ENCODE measurements around the gene EMX1. TPM values are rescaled to one million over a fixed set of nuclear protein-coding genes. Genes with fewer than 3 reads are reported as not detected.

Gene EMX1
- polyA plus RNA-seq, 1 experiment: not detected

DNA sequence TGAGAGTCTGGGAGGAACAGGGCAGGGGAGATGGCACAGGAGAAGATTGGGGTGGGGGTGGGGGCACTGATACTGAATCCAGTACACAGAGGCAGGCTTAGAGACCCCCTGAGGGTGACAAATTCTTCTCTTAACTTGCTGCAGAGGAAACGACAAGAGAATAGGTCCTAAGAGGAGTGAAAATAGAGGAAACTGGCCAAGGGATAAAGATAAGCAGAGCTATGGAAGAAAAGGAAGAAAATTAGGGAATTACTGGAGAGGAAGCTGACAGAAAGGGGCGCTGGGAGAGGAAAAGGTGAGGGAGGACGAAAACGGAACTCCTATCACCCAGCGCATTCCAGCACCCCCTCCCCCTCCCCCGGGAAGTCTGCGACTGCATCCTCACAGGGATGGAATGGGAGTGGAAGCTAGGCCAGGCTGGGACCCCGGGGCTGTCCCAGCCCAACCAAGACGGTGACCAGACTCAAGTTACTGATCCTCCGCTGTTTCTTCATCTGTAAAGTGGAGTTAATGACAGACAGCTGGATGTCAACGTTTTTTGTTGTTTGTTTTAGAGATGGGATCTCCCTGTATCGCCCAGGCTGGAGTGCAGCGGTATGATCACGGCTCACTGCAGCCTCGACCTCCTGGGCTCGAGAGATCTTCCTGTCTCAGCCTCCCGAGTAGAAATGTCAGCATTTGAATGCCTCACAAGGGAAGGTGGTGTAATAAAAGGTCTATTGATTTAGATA is 2.6 kb upstream of the EMX1 start:
- ChIA-PET POLR2A (interaction anchor here (0.9 kb wide), 1 partner anchor 59 kb away, joined by 3 read pairs; no protein-coding TSS in a partner anchor), CTCF (interaction anchor here (1.4 to 2.7 kb wide), 2 partner anchors 21 to 59 kb away, joined by 3 to 9 read pairs; no protein-coding TSS in a partner anchor)

DNA sequence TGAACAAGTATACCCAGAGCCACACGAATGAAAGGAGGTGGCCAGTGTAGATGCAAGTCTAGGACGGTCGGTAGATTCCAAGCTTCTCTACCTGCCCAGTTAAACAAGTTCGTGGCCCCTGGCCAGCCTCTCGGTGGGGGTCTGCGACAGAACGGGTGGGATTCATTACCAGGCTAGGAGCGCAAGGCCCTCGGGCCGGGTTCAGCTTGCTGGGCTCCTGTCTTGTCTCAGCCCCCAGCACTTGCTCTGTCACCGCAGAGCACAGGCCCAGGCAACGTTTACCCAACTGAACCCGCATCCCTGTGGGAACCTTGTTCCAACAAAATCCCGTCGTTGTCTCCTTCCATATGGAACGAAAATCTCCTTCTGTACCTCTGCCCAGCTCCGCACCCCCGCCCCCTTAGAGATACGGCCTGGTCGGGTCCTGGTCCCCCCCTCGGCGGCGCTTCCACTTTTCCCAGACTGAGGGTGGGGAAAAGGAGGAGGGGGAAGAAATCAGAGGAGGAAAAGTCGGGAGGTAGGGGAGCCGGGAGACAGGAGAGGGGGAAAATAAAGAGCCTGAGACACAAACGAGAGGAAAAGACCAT is 1.9 kb upstream of the EMX1 start:
- Histone ChIP-seq H3K9me3 (ENCODE audit: control insufficient read depth, insufficient read depth, low read length) (peaks cover 9% of the 10 kb centered on the region; the same call in 1 of the 2 replicates), H3K27me3 (ENCODE audit: control insufficient read depth, insufficient read depth, low read length) (peaks cover 89% of the 10 kb centered on the region), H3K4me3 (ENCODE audit: low read depth, low read length) (no peak overlapping the region), H3K27ac (ENCODE audit: low read depth, low read length) (no peak overlapping the region)
- TF ChIP-seq, protein P1, sequence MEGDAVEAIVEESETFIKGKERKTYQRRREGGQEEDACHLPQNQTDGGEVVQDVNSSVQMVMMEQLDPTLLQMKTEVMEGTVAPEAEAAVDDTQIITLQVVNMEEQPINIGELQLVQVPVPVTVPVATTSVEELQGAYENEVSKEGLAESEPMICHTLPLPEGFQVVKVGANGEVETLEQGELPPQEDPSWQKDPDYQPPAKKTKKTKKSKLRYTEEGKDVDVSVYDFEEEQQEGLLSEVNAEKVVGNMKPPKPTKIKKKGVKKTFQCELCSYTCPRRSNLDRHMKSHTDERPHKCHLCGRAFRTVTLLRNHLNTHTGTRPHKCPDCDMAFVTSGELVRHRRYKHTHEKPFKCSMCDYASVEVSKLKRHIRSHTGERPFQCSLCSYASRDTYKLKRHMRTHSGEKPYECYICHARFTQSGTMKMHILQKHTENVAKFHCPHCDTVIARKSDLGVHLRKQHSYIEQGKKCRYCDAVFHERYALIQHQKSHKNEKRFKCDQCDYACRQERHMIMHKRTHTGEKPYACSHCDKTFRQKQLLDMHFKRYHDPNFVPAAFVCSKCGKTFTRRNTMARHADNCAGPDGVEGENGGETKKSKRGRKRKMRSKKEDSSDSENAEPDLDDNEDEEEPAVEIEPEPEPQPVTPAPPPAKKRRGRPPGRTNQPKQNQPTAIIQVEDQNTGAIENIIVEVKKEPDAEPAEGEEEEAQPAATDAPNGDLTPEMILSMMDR (IDR thresholded peaks at IDR 0.05; ENCODE audit: low read depth, low read length): no peak
- POLR2A ChIA-PET: interaction anchor here (0.9 kb wide), 1 partner anchor 58 kb away, joined by 3 read pairs; no protein-coding TSS in a partner anchor
- no peak for DNase-seq (ENCODE audit: low read depth, low spot score)
- CTCF ChIA-PET: interaction anchor here (2.7 kb wide), 1 partner anchor 22 kb away, joined by 9 read pairs; no protein-coding TSS in a partner anchor

More for the DNA sequence above, 2.6 kb upstream of the EMX1 start:
- H3K9me3 ChIP-seq (ENCODE audit: control insufficient read depth, insufficient read depth, low read length): peaks cover 7% of the 10 kb centered on the region; the same call in 1 of the 2 replicates
- TF ChIP-seq, protein P1 (IDR thresholded peaks at IDR 0.05; ENCODE audit: low read depth, low read length): no peak
- H3K27me3 ChIP-seq (ENCODE audit: control insufficient read depth, insufficient read depth, low read length): peaks cover 84% of the 10 kb centered on the region
- no peak for DNase-seq (ENCODE audit: low read depth, low spot score)
- H3K27ac ChIP-seq (ENCODE audit: low read depth, low read length): no peak overlapping the region
- H3K4me3 ChIP-seq (ENCODE audit: low read depth, low read length): no peak overlapping the region

DNA sequence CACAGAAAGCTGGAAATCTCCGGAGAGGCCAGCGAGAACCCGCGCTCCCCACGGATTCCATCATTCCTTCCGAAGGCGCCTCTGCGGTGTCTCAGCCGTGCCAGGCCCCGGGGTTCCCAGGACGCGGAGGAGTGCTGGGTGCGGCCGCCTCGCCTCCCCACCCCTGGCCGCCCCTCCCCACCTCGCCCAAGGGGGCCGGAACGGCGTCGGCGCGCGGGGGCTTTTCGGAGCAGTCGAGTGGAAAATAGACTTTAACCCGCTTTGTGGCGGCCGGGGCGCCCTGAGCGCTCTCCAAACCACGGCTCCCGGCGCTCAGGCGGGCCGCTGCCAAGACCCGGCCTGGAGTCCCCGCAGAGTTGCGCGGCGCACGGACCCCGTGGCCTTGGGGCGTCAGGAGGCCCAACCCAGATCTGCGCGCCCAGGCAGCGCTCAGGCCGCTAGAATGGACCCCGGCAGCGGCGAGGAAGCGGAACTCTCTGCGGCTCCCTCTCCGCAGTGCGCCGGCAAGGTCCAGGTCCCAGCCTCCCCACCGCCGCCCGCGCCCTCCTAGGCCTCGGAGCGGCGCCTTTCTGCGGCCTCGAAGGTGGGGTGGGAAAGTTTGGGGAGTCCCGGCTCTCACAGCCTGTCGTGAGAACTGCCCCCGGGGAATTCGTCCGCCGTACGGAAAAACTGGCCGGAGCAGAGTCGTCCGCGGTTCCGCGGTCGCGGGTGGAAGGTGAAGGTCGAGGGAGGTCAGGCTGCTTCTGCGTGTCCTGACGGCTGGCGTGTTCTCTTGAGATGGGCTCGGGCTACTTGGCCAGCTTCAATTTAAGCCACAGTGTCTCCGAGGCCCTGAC is 1.2 kb upstream of the EMX1 start:
- POLR2A ChIA-PET: no interaction called here
- CTCF ChIA-PET: interaction anchor here (1.6 to 2.7 kb wide), 2 partner anchors 23 kb away, joined by 6 to 9 read pairs; no protein-coding TSS in a partner anchor
- H3K27me3 ChIP-seq (ENCODE audit: control insufficient read depth, insufficient read depth, low read length): peaks cover 90% of the 10 kb centered on the region
- peaks cover 9% of the 10 kb centered on the region; the same call in 1 of the 2 replicates for H3K9me3 ChIP-seq (ENCODE audit: control insufficient read depth, insufficient read depth, low read length)
- H3K27ac ChIP-seq (ENCODE audit: low read depth, low read length): no peak overlapping the region
- DNase-seq (ENCODE audit: low read depth, low spot score): no peak
- TF ChIP-seq, protein P1 (IDR thresholded peaks at IDR 0.05; ENCODE audit: low read depth, low read length): no peak
- H3K4me3 ChIP-seq (ENCODE audit: low read depth, low read length): no peak overlapping the region

DNA sequence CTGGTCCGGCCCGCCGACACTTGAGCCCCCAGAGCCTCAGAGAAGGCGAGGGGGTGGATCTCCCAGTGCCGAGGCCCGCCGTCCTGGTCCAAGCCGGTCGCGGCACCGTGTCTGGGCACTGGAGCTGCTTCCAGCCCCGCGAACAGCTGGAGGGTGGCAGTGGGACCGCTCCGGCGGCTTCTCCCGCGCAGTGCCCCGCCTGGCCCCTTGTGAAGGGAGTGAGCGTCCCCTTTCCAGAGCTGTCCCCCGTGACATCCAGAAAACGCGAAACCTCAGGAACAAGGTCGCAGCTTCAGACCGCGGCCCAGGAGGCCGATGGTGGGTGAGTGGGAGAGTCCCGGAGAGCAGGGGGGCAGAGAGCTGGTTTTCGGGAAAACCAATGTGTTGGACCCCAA is 579 bp upstream of the EMX1 start:
- TF ChIP-seq, protein P1 (IDR thresholded peaks at IDR 0.05; ENCODE audit: low read depth, low read length): no peak
- Histone ChIP-seq H3K27ac (ENCODE audit: low read depth, low read length) (no peak overlapping the region), H3K27me3 (ENCODE audit: control insufficient read depth, insufficient read depth, low read length) (peaks cover 90% of the 10 kb centered on the region), H3K4me3 (ENCODE audit: low read depth, low read length) (no peak overlapping the region), H3K9me3 (ENCODE audit: control insufficient read depth, insufficient read depth, low read length) (peaks cover 9% of the 10 kb centered on the region; the same call in 1 of the 2 replicates)
- CTCF ChIA-PET: interaction anchor here (1.6 kb wide), 1 partner anchor 24 kb away, joined by 6 read pairs; no protein-coding TSS in a partner anchor
- POLR2A ChIA-PET: no interaction called here
- no peak for DNase-seq (ENCODE audit: low read depth, low spot score)
